Activated gamma-delta T cell treated with Interleukin-2 at 50 U/mL for 16 hours (primary cell): ENCODE results near the gene MPPED1.

Experiments used
- DNase-seq: peaks from one replicate; pipeline ENCODE4 v3.0.0-alpha.2; 2020

MPPED1 gene

DNA sequence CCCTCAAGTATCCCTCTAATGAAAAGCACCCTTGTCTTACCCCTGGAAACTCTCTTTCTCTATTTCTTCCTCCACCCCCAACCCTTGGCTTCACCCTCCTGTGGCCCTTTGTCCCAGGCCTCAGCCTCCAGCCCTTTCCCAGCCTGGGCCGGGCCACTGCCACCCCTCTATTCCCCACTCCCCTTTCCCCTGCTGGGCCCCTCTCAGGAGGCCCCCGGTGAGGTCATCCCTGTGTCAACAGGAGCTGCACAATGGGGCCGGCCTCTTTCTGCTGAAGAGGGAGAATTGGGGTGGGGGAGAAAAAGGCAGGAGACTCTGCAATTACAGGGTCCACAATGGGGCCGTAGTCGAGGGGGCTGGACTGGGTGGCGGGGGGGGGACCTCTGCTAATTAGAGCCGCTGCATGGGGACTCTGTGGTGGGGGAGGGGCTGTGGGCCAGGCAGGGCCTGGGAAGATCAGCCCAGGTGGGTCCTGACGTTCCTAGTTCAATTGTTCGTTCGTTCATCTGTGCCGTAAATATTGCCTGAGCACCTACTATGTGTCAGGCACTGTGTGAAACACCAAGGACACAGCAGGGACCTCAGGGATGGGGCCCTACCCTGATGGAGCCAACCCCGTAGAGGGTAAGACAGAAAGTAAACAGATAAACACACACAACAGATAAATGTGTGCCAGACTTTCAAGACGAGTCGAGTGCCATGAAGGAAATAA is 18.5 kb upstream of the MPPED1 start:
- no peak for DNase-seq

DNA sequence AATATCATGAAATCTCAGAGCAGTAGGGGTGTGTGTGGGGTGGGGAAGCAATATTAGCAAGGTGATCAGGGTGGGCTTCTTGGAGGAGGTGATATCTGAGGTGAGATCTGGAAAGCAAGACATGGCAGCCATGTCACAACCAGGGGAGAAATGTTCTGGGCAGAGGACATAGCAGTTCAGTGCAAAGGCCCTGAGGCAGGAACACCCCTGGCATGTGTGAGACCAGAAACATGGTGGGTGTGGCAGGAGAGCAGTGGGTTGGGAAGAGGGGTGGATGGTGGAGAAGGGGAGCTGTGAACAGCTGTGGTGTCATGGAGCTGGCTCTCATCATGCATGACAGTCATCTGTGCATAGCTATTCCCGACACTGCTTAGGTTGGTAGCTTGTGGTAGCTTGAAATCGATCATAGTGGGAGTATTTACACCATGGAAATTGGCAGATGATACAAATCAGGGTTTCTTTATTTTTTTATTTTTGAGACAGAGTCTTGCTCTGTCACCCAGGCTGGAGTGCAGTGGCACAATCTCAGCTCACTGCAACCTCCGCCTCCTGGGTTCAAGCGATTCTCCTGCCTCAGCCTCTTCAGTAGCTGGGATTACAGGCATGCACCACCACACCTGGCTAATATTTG is 17.9 kb upstream of the MPPED1 start:
- DNase-seq, result no peak

DNA sequence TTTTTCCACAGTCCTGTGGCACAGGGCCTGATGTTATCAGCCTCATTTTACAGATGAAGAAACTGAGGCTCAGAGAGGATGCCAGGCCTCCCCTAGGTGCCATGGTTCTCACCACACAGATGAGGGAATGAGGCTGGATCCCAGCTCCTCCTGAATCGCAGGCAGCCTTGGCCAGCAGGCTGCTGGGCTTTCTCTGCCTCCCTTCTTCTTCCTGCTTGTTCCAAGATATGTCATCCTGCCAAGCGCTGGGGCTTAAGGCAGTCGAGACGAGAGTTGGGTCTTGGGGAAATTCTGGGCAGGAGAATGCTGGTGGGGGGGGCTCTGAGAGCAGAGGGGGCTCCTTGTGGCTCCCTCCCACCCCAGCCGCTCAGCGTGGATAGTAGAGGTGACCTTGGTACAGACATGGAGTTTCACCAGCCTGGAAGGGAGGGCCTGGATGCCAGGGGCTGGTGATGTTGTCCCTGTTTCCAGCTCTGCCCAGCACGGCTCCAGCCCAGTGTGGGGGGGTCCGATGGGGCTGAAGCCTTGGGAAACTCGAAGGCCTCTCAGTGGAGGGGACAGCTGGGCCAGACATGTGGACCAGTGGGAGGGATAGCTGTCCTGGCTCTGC is 16.6 kb upstream of the MPPED1 start:
- DNase-seq, result no peak

- no peak for DNase-seq
These were observed 15.4 kb upstream of the MPPED1 start for GRCh38 chr22:43396321-43396933.

DNA sequence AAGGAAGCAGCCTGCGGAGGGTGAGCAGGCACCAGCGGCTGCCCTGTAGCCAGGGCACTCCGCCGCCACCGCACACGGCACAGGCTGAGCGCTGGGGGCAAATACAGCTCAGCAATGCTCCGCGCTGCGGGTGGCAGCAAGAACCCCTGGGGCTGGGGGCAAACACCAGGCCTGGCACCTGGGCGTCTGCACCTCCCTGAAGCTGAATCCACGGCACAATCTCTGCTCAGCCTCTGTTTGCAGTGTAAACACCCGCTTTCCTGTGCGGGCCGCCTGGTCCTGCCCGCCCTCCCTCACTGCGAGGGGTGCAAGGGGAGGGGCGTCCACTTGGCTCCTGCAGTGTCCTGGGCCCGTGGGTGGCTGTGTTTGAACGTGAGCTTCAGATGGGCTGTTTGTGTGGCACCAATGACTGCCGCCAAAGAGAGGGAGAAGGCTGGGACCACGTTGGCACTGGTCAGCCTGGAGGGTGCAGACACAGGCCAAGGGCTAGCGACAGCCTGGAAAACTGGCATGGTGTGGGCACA is 14.8 kb upstream of the MPPED1 start:
- DNase-seq, result no peak

- DNase-seq, result no peak
These were observed 14.0 kb upstream of the MPPED1 start for GRCh38 chr22:43397766-43398165.

DNA sequence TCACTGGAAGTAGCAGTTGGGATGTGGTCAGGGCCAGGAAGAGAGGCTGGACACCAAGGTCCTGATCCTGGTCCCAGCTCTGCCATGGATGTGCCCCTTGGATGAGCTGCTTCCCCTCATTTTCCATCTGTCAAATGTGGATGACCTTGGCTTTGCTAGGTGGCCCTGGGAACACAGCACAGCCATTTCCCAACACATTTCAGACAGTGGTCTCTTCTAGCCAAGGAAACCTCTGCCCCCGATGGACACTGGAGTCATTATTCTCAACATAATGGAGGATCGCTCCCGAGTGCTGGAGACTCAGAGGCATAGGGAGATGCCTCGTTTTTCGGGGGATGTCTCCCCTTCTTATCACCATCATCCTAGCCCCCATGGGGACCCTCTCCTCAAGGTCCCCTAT is 13.6 kb upstream of the MPPED1 start:
- DNase-seq, result no peak

DNA sequence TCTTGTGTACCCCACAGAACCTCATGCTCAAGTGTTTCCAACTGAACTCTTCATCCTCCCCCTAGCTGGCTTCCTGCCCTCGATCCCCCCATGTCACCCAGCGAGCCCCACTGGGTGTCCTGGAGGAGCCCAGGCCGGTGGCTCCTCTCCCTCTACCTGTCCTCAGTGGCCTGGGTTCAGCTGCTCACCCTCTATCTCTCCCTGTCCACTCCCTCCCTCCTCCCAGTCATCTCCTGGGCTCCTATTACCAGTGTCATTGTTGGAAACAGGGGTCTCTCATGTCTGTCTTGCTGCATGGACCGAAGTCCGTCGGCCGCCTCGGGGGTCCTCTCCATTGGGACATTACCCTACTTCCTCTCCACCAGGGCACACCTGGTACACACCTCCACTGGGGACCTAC is 12.9 kb upstream of the MPPED1 start:
- DNase-seq, result no peak

GRCh38 chr22:43399338-43399979 is 12.4 kb upstream of the MPPED1 start:
- DNase-seq, result no peak

GRCh38 chr22:43399980-43400358 is 11.8 kb upstream of the MPPED1 start:
- no peak for DNase-seq

- DNase-seq, result no peak
These were observed 11.4 kb upstream of the MPPED1 start for GRCh38 chr22:43400449-43400848.

DNA sequence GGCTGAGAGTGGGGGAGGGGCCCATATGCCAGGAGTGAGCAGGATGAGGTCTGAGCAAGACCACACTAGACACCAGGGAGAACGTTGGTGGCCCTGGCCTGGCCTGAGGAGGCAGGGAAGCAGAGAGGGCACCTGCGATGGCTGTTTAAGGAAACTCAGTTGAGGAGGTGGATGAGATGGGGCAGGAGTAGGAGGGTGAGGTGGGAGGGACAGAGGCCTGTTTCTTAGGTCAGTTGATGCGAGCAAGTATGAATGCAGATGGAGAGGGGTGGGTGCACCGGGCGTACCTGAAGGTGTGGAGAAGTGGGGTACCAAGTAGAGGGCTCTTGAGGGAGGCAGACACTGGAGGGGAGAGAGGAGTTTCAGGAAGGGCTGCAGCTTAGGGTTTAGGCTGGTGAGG is 10.6 kb upstream of the MPPED1 start:
- DNase-seq, result no peak

DNA sequence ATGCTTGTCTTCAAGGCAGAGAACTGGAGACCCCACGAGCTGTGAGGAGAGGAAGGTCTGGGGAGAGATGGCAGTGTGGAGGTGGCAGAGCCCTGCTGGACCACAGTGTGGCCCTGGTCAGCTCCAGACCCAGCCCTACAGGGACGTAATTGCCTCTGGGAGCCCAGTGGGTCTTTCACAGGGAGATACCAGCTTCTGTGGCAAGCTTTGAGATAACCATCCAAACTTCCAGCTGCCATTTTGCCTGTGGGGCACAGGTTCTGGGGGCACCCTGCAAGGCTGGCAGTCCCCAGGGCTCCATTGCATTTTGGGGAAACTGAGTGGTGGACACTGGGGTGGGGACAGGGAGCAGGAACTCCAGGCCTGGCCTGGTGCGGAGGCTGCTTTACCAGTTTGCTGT is 10.2 kb upstream of the MPPED1 start:
- DNase-seq, result no peak

DNA sequence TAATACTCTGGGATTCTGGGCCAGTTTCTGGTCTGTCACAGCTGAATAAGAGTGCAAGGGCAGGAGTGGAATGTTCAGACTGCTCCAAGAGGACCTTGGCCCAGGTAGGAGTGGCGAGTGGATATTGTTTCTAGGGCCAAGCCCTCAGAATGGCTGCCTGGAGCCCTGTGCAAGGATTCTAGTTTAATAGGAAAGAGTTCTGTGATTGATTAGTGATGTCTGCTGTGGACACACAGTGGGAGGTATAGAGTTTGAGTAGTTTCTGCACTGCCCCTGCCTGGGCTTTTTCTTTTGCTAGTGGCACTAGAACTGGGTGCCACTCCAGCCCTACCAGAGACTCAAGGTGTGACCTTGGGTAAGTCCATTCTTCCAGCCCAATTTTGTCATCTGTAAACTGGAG is 9.7 kb upstream of the MPPED1 start:
- no peak for DNase-seq

GRCh38 chr22:43404673-43405385 is 7.0 kb upstream of the MPPED1 start:
- DNase-seq, result no peak

DNA sequence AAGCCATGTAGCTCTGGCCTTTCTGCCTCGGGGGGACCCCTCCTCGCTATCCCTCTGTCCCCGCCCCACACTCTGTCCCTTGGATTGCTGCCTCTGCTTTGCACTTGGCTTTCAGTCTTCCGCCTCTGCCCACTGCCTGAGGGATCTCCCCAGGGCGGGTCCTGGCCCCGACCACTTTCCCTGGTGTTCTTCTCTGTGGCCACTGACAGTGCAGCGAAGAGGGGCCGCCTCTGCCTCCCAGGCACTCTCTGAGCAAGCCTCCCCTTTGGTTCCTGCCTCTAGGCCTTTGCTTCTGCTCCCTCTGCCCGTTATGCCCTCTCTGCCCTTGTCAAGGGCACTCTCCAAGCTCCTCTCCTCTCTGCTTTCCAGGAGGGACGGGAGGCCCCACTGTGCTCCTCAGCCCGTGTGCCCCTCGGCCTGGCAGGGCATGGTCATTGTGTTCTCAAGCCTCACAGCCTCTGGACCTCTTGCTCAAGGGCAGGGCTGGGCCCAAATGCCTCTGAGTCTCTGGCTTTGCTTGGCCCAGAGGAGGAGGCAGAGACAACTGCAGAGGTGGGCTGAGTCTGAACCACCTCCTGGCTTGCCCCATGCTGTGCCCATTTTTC is 5.5 kb upstream of the MPPED1 start:
- DNase-seq, result no peak

DNA sequence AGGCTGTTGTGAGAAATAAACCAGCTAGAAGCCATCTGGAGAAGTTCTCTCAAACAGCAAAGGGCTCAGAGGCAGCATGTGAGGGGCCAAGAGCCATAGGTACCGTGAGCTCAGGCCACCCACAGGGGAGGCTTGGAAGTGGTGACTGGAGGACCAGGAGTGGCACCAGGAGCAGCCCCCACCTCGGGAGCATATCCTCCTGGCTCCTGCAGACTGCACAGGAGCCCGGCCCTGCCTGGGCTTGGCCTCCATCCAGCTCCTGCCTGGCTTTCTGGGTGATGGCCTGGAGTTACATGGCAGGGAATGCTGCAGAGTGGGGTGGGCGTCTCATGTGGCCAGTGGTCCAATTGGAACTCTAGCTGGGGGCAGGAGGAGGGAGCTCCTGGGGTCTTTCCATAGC is 4.2 kb upstream of the MPPED1 start:
- DNase-seq, result no peak

DNA sequence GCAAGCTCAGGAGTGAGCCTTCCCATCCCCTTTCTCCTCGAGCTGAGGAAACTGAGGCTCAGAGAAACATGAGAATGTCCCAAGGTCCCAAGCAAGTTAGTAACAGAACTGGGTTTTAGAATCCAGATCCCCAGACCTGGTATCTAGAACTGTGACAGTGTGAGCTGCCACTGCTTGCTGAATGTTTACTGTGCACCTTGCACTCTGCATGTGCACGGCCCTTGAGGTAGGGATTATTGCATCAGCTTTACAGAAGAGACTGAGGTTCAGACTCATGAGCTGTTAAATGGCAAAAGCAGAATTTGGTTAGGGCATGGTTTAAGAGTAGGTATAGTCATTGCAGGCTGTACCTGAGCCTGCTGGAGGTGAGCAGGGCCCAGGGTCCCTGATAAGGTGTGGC is 3.8 kb upstream of the MPPED1 start:
- DNase-seq, result no peak

- no peak for DNase-seq
These were observed 2.8 kb upstream of the MPPED1 start for GRCh38 chr22:43409046-43409445.

GRCh38 chr22:43409800-43410199 is 2.0 kb upstream of the MPPED1 start:
- DNase-seq, result no peak

DNA sequence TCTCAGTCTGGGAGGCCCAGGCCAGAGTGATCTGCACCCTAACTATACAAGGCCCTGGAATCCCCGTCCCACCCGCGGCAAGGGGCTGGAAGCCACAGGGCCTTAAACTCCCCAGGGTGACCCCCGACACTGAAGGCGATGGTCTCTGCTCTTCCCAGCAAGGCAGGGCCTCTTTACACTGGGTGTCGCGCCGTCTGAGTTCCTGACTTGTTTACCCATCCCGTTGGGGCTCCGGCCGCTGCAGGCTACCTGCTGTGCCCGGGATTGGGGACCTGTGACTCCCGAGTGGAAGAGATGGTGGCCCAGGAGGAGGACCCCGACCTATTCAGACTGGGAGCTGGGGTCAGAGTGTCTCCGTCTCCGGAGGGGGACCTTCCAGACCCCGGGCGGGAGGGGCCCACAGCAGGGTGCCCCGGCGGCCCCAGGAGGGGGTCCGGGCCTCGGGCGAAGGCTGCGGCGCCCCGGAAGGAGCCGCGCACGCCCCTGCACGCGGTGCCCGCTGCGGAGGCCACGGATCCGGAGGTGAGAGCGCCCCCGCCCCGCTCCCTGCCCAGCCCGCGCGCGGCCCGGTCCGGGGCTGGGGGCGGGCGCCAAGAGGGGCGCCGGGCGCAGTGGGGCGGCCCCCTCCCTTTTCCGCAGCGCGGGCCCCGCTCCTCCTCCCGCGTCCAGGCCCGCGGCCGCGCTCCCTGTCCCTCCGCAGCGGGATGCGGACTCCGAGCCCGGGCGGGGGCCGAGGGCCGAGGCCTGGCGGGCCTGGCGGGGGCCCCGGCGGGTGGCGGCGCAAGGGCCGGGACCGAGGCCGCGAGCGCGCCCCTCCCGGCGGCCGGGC is 560 bp upstream of the MPPED1 start:
- no peak for DNase-seq
